Upper lobe of left lung (tissue), 4 donors: Measurements from ENCODE around the gene PPP2R2C.

ENCODE experiments used
- EP300 ChIP-seq, 4 donors: sonication (generic); formaldehyde crosslinking; IDR thresholded peaks; one replicate each; pipeline ENCODE4 v1.5.1; 2017; ENCODE audit warnings: antibody characterized with exemption in 4 of 4, control low read depth in 2 of 4
- POLR2A ChIP-seq, 4 donors: fragments of 450-650 bp; IDR thresholded peaks; one replicate each; pipeline ENCODE4 v1.5.1; 2016 to 2017; ENCODE audit warnings: antibody characterized with exemption in 4 of 4, mild to moderate bottlenecking in 2 of 4
- POLR2AphosphoS5 ChIP-seq, 2 donors: sonication (generic); formaldehyde crosslinking; IDR thresholded peaks; one replicate each; pipeline ENCODE4 v1.5.1; 2017; ENCODE audit warnings: antibody characterized with exemption in 2 of 2
- TF ChIP-seq, protein P1 (sequence below), 6 experiments: fragments of 450-650 bp in 4 of 6; fragments of 200-600 bp in 2 of 6; sonication (generic) in 2 of 6; IDR thresholded peaks; one replicate each; pipeline ENCODE4 v1.5.1; 2016 to 2019; ENCODE audit warnings: antibody characterized with exemption in 6 of 6

DNA sequence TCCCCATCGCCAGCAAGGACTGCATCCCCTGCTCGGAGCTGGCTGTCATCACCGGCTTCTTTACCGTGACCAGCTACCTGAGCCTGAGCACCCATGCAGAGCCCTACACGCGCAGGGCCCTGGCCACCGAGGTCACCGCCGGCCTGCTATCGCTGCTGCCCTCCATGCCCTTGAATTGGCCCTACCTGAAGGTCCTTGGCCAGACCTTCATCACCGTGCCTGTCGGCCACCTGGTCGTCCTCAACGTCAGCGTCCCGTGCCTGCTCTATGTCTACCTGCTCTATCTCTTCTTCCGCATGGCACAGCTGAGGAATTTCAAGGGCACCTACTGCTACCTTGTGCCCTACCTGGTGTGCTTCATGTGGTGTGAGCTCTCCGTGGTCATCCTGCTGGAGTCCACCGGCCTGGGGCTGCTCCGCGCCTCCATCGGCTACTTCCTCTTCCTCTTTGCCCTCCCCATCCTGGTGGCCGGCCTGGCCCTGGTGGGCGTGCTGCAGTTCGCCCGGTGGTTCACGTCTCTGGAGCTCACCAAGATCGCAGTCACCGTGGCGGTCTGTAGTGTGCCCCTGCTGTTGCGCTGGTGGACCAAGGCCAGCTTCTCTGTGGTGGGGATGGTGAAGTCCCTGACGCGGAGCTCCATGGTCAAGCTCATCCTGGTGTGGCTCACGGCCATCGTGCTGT lies 171.2 kb downstream of the PPP2R2C start:
- TF ChIP-seq, protein P1, sequence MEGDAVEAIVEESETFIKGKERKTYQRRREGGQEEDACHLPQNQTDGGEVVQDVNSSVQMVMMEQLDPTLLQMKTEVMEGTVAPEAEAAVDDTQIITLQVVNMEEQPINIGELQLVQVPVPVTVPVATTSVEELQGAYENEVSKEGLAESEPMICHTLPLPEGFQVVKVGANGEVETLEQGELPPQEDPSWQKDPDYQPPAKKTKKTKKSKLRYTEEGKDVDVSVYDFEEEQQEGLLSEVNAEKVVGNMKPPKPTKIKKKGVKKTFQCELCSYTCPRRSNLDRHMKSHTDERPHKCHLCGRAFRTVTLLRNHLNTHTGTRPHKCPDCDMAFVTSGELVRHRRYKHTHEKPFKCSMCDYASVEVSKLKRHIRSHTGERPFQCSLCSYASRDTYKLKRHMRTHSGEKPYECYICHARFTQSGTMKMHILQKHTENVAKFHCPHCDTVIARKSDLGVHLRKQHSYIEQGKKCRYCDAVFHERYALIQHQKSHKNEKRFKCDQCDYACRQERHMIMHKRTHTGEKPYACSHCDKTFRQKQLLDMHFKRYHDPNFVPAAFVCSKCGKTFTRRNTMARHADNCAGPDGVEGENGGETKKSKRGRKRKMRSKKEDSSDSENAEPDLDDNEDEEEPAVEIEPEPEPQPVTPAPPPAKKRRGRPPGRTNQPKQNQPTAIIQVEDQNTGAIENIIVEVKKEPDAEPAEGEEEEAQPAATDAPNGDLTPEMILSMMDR (IDR thresholded peaks at IDR 0.05): no peak
- TF ChIP-seq POLR2A (IDR thresholded peaks at IDR 0.05) (no peak), EP300 (IDR thresholded peaks at IDR 0.05) (no peak), POLR2AphosphoS5 (IDR thresholded peaks at IDR 0.05) (no peak)
